Camera-type eye (tissue), 1 donor: ENCODE data around the gene DLX5. TPM values are rescaled to one million over a fixed set of nuclear protein-coding genes. Genes with fewer than 3 reads are reported as not detected.

ENCODE experiments used
- total RNA-seq: library from RNA; depleted of rRNA; stranded (reverse); fragments of >200 nt; gene quantifications from one replicate; pipeline ENCODE4 v1.2.3, GENCODE V29; 2014

Gene DLX5
- total RNA-seq = not detected

GRCh38 chr7:97024209-97025129 lies at the start of gene DLX5:
DLX5 (minus strand) TSS chr7:97024831; CDS start chr7:97024623, 208 bp downstream.

GRCh38 chr7:97005183-97006054 lies 19.2 kb downstream of the DLX5 start, which contains the start of gene DLX6:
DLX6 (plus strand) TSS chr7:97005553; CDS start chr7:97005978, 425 bp downstream.

Other genes starting within 250 kb of the DLX5 start
- gene DLX6, start 19.3 kb downstream of the DLX5 start, total RNA-seq = not detected
- gene SDHAF3, start 92.9 kb upstream of the DLX5 start, total RNA-seq = 20.9 TPM